ENCODE data around the gene RXRA. TPM values are rescaled to one million over a fixed set of nuclear protein-coding genes. Genes with fewer than 3 reads are reported as not detected.
A peak's percentile ranks its signal among the peaks of the same experiment; 100 is the strongest.

The RXRA gene
- total and polyA plus RNA-seq, 9 donors = 12.4 to 82.2 (median 70.6) TPM

DNA sequence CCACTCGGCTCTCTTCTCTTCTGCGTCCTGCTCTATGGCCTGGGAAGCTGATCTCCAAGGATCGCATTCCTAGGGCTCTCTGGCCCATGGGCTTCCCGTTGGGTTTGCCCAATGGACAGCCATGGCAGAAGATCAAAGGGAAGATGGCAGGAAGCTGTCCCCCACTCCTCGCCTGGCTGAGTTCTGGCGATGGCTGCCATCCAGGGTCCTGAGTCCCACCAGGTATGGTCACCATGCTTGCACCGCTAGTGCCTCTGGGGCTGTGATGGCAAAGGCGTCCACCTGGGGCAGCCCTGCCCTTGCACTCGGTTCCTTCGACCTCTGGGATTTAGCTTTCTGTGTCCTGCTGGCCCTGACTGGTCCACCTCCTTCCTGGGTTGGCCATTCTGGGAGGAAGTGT, 156.0 kb downstream of the RXRA start:
- H3K36me3 ChIP-seq = no peaks in the 10 kb centered on the region
- H3K4me1 ChIP-seq (ENCODE audit: insufficient read depth) = no peaks in the 10 kb centered on the region
- no peaks in the 10 kb centered on the region for H3K27me3 ChIP-seq
- no peak overlapping the region for H3K4me3 ChIP-seq
- intact Hi-C loops (cut with DNase I) = no loop called here
- no peaks in the 10 kb centered on the region for H3K9me3 ChIP-seq
- 91 to 96% (median 93%) methylated on average over 10 of the region's 10 CpGs for WGBS, 3 donors
- no peak overlapping the region for H3K27ac ChIP-seq
- DNase-seq = peak in 1 of 5 donors; percentile 7
- TF ChIP-seq CTCF (IDR thresholded peaks at IDR 0.05) (no peak), POLR2A (IDR thresholded peaks at IDR 0.05) (no peak), EP300 (IDR thresholded peaks at IDR 0.05) (no peak)

GRCh38 chr9:134483361-134484184, 157.3 kb downstream of the RXRA start:
- DNase-seq = peak in 1 of 5 donors; percentile 9
- Histone ChIP-seq H3K27me3 (no peaks in the 10 kb centered on the region), H3K4me1 (ENCODE audit: insufficient read depth) (no peaks in the 10 kb centered on the region), H3K9me3 (no peaks in the 10 kb centered on the region), H3K36me3 (no peaks in the 10 kb centered on the region), H3K4me3 (no peak overlapping the region), H3K27ac (no peak overlapping the region)
- 84 to 89% (median 86%) methylated on average over 24 of the region's 24 CpGs for WGBS, 3 donors
- TF ChIP-seq POLR2A (IDR thresholded peaks at IDR 0.05) (no peak), EP300 (IDR thresholded peaks at IDR 0.05) (no peak), CTCF (IDR thresholded peaks at IDR 0.05) (no peak)
- intact Hi-C loops (cut with DNase I) = no loop called here

DNA sequence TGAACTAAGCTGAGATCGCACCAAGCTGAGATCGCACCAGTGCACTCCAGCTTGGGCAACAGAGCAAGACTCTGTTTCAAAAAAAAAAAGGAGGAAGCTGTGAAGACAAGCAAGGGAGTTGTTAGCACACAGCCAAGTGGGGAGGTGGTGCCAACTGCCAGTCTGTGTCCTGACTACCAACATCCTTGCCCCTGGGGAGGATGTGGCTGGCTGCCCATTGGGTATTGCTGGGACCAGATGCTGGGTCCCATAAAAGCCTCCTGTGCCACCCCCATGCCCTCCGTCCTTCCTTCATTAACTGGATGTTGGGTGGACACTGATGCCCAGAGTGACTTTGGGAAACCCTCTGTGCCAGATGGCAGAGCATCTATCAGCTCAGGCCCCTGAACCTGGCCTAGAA, 158.2 kb downstream of the RXRA start:
- no peaks in the 10 kb centered on the region for H3K9me3 ChIP-seq
- intact Hi-C loops (cut with DNase I) = no loop called here
- H3K36me3 ChIP-seq = no peaks in the 10 kb centered on the region
- WGBS, 3 donors = 92 to 97% (median 97%) methylated on average over 3 of the region's 3 CpGs
- TF ChIP-seq POLR2A (IDR thresholded peaks at IDR 0.05) (no peak), EP300 (IDR thresholded peaks at IDR 0.05) (no peak), CTCF (IDR thresholded peaks at IDR 0.05) (no peak)
- no peak overlapping the region for H3K27ac ChIP-seq
- no peaks in the 10 kb centered on the region for H3K27me3 ChIP-seq
- no peak overlapping the region for H3K4me3 ChIP-seq
- no peaks in the 10 kb centered on the region for H3K4me1 ChIP-seq (ENCODE audit: insufficient read depth)
- peak in 1 of 5 donors; percentile 10 for DNase-seq

DNA sequence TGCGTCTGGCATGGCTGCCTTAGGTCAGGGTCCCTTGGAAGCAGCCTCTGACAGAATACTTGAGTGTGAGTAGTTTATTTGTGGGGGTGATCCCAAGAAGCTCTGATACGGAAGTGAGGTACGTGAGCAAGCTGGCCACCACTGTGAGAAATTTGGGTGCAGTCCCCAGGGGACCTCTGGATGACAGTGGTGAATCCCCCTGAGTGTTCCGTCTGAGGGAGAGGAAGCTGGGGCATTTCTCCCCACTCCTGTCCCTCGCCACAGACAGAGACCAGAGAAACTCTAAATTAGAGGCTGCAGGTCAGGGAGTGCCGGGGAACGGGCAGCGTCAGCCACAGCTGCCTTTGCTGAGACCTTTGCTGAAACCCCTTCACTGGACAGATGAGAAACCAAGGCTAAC, 159.4 kb downstream of the RXRA start:
- intact Hi-C loops (cut with DNase I) = no loop called here
- no peak for TF ChIP-seq POLR2A (IDR thresholded peaks at IDR 0.05)
- DNase-seq = peak in 1 of 5 donors; percentile 8
- Histone ChIP-seq H3K4me1 (ENCODE audit: insufficient read depth) (no peaks in the 10 kb centered on the region), H3K36me3 (no peaks in the 10 kb centered on the region), H3K27me3 (no peaks in the 10 kb centered on the region), H3K9me3 (no peaks in the 10 kb centered on the region), H3K4me3 (no peak overlapping the region), H3K27ac (no peak overlapping the region)
- 95 to 97% (median 95%) methylated on average over 8 of the region's 8 CpGs for WGBS, 3 donors

DNA sequence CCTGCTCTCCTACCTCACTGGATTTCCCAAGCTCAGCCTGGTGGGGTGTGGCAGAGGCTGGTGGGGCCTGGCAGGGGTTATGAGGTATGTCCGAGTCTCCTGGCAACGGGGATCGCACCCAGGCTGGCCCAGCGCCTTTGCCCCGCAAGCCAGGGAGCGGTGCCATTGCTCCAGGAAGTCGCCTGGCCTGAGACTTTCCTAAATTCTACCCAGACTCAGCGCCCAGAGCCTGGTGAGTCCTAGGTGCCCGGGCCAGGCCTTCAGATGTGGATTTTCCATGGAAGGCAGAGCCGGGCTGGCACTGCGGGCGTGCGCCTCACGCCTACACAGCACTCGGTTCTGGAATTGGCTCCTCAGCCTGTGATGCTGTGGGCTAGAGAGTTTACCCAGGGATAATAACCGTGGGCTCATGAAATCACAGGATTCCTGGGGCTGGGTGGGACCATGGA, 159.9 kb downstream of the RXRA start:
- intact Hi-C loops (cut with DNase I) = no loop called here
- H3K36me3 ChIP-seq = no peaks in the 10 kb centered on the region
- DNase-seq = peak in 1 of 5 donors; percentile 9
- no peaks in the 10 kb centered on the region for H3K9me3 ChIP-seq
- no peaks in the 10 kb centered on the region for H3K27me3 ChIP-seq
- TF ChIP-seq EP300 (IDR thresholded peaks at IDR 0.05) = no peak
- no peak for TF ChIP-seq CTCF (IDR thresholded peaks at IDR 0.05)
- no peak for TF ChIP-seq POLR2A (IDR thresholded peaks at IDR 0.05)
- no peak overlapping the region for H3K4me3 ChIP-seq
- 89 to 94% (median 93%) methylated on average over 16 of the region's 16 CpGs for WGBS, 3 donors
- no peaks in the 10 kb centered on the region for H3K4me1 ChIP-seq (ENCODE audit: insufficient read depth)
- H3K27ac ChIP-seq = no peak overlapping the region
